GM23338 (cell line): ENCODE data around the gene AARS2. TPM values are rescaled to one million over a fixed set of nuclear protein-coding genes. Genes with fewer than 3 reads are reported as not detected.

Source experiments
- ATAC-seq: fragments of 200-7000 bp; cut with Tn5 transposase; 3 replicates; pipeline ENCODE4 v1.9.1; 2020
- DNase-seq: peaks from one replicate; pipeline ENCODE4 v3.0.0-alpha.2; 2015; ENCODE audit warnings: low spot score
- H2AFZ ChIP-seq: fragments of 200-600 bp; sonication (generic); 2 replicates; pipeline ENCODE4 v1.8.0; 2016; ENCODE audit warnings: antibody characterized with exemption, mild to moderate bottlenecking, moderate library complexity
- H3F3A ChIP-seq: fragments of 200-600 bp; sonication (generic); replicated peaks from 2 replicates; pipeline ENCODE4 v1.8.0; 2017; ENCODE audit warnings: antibody characterized with exemption, mixed run types, low read depth
- H3K27ac ChIP-seq: fragments of 200-600 bp; sonication (generic); 2 replicates; pipeline ENCODE4 v1.6.1; 2016; ENCODE audit warnings: low read depth
- H3K27me3 ChIP-seq: fragments of 200-600 bp; sonication (generic); 2 replicates; pipeline ENCODE4 v1.8.0; 2016; ENCODE audit warnings: mild to moderate bottlenecking, mixed run types, moderate library complexity; ENCODE audit not compliant: insufficient read depth
- H3K36me3 ChIP-seq: fragments of 200-600 bp; sonication (generic); 2 replicates; pipeline ENCODE4 v1.8.0; 2016; ENCODE audit warnings: mild to moderate bottlenecking; ENCODE audit not compliant: insufficient read depth
- H3K4me1 ChIP-seq: fragments of 200-600 bp; sonication (generic); 2 replicates; pipeline ENCODE4 v1.8.0; 2016; ENCODE audit warnings: mild to moderate bottlenecking, moderate library complexity; ENCODE audit not compliant: insufficient read depth
- H3K4me2 ChIP-seq: fragments of 200-600 bp; sonication (generic); 2 replicates; pipeline ENCODE4 v1.7.1; 2017; ENCODE audit warnings: mixed run types
- H3K4me3 ChIP-seq: fragments of 200-600 bp; sonication (generic); 2 replicates; pipeline ENCODE4 v1.6.1; 2016; ENCODE audit warnings: mixed run types
- H3K79me2 ChIP-seq: fragments of 200-600 bp; sonication (generic); replicated peaks from 2 replicates; pipeline ENCODE4 v1.8.0; 2017; ENCODE audit warnings: mild to moderate bottlenecking; ENCODE audit not compliant: insufficient read depth
- H3K9me2 ChIP-seq: fragments of 200-600 bp; sonication (generic); 2 replicates; pipeline ENCODE4 v1.8.0; 2017; ENCODE audit not compliant: insufficient read depth
- H4K20me1 ChIP-seq: fragments of 200-600 bp; sonication (generic); replicated peaks from 2 replicates; pipeline ENCODE4 v1.8.0; 2017; ENCODE audit warnings: mild to moderate bottlenecking; ENCODE audit not compliant: insufficient read depth
- H3K27ac Mint-ChIP-seq: 2 replicates; pipeline ENCODE4 v1.8.0; 2020; ENCODE audit warnings: inconsistent platforms, mild to moderate bottlenecking, moderate library complexity, mixed read lengths
- H3K27me3 Mint-ChIP-seq: 3 replicates; pipeline ENCODE4 v1.8.0; 2022; ENCODE audit warnings: low read depth, mild to moderate bottlenecking, moderate library complexity, mixed read lengths, inconsistent platforms; ENCODE audit not compliant: insufficient read depth, poor library complexity
- H3K36me3 Mint-ChIP-seq: 3 replicates; pipeline ENCODE4 v1.8.0; 2021; ENCODE audit warnings: low read depth, mild to moderate bottlenecking, inconsistent platforms, moderate library complexity, mixed read lengths
- H3K4me1 Mint-ChIP-seq: 3 replicates; pipeline ENCODE4 v1.8.0; 2020; ENCODE audit warnings: mild to moderate bottlenecking, inconsistent platforms, mixed read lengths
- H3K4me3 Mint-ChIP-seq: 3 replicates; pipeline ENCODE4 v1.8.0; 2021; ENCODE audit warnings: moderate library complexity, mild to moderate bottlenecking, inconsistent platforms, mixed read lengths
- H3K9me3 Mint-ChIP-seq: 3 replicates; pipeline ENCODE4 v1.8.0; 2020; ENCODE audit warnings: moderate library complexity, mild to moderate bottlenecking, inconsistent platforms, mixed read lengths
- JUNB ChIP-seq: IDR thresholded peaks from one replicate; pipeline ENCODE4 v1.6.1; 2016; ENCODE audit warnings: antibody characterized with exemption; ENCODE audit not compliant: unreplicated experiment
- NANOG ChIP-seq: IDR thresholded peaks from 2 replicates; pipeline ENCODE4 v1.6.1; 2016; ENCODE audit warnings: antibody characterized with exemption, borderline replicate concordance
- POLR2AphosphoS5 ChIP-seq: IDR thresholded peaks from 2 replicates; pipeline ENCODE4 v1.6.1; 2016; ENCODE audit warnings: antibody characterized with exemption, low read depth
- STAT1 ChIP-seq: IDR thresholded peaks from one replicate; pipeline ENCODE4 v1.6.1; 2016; ENCODE audit warnings: antibody characterized with exemption; ENCODE audit not compliant: unreplicated experiment
- ZNF331 ChIP-seq: fragments of 250-450 bp; sonication (Bioruptor Pico); IDR thresholded peaks from 2 replicates; pipeline ENCODE4 v1.5.0; 2020; ENCODE audit warnings: low read depth, mild to moderate bottlenecking, moderate library complexity
- polyA plus RNA-seq: library from polyadenylated mRNA; unstranded; fragments of >200 nt; fragmentation: Nextera tagmentation; extraction: Ambion mirVana; gene quantifications from 2 replicates; pipeline ENCODE4 v1.2.1, GENCODE V29; 2016
- total RNA-seq: library from RNA; depleted of rRNA; stranded (reverse); fragments of >200 nt; shearing (Covaris generic); gene quantifications from 2 replicates; pipeline ENCODE4 v1.2.3, GENCODE V29; 2014
- TF ChIP-seq, protein P1 (sequence below): IDR thresholded peaks from one replicate; pipeline ENCODE4 v1.6.1; 2018; ENCODE audit warnings: antibody characterized with exemption; ENCODE audit not compliant: unreplicated experiment
- TF ChIP-seq, protein P2 (sequence below), 2 experiments: fragments of 200-600 bp in 1 of 2; sonication (generic) in 1 of 2; conservative IDR thresholded peaks; 2 replicates each; pipeline versions ENCODE4 v1.5.1 to v1.6.1; 2016 to 2017; ENCODE audit warnings: antibody characterized with exemption in 2 of 2, low read depth in 2 of 2, mild to moderate bottlenecking in 2 of 2, moderate library complexity in 1 of 2
- TF ChIP-seq, protein P3 (sequence below): IDR thresholded peaks from 2 replicates; pipeline ENCODE4 v1.6.1; 2016; ENCODE audit warnings: antibody characterized with exemption

The AARS2 gene
- total and polyA plus RNA-seq, 2 experiments from 2014 or later, result 6.5 to 23.2 TPM

DNA sequence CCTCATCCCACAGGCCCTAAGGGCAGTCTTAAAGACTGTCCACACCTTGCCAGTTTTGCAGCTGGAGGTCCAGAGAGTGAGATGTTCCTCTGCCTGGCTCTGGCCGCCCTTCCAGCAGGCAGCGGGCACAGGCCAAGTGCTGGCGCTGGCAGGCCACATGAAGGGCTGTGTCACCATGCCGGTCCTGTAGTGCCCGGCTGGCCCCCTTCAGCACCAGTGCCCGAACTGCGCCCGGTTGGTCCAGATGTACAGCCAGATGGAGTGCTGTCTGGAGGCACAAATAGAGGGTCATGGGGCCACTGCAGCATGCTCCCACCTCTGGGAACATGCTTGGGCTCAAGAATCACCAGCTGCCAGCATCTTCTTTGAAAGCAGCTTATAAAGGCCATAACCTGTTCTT lies 51.6 kb downstream of the AARS2 start (continued):
- TF ChIP-seq, protein P1, sequence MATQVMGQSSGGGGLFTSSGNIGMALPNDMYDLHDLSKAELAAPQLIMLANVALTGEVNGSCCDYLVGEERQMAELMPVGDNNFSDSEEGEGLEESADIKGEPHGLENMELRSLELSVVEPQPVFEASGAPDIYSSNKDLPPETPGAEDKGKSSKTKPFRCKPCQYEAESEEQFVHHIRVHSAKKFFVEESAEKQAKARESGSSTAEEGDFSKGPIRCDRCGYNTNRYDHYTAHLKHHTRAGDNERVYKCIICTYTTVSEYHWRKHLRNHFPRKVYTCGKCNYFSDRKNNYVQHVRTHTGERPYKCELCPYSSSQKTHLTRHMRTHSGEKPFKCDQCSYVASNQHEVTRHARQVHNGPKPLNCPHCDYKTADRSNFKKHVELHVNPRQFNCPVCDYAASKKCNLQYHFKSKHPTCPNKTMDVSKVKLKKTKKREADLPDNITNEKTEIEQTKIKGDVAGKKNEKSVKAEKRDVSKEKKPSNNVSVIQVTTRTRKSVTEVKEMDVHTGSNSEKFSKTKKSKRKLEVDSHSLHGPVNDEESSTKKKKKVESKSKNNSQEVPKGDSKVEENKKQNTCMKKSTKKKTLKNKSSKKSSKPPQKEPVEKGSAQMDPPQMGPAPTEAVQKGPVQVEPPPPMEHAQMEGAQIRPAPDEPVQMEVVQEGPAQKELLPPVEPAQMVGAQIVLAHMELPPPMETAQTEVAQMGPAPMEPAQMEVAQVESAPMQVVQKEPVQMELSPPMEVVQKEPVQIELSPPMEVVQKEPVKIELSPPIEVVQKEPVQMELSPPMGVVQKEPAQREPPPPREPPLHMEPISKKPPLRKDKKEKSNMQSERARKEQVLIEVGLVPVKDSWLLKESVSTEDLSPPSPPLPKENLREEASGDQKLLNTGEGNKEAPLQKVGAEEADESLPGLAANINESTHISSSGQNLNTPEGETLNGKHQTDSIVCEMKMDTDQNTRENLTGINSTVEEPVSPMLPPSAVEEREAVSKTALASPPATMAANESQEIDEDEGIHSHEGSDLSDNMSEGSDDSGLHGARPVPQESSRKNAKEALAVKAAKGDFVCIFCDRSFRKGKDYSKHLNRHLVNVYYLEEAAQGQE, result no peak
- TF ChIP-seq NANOG, result no peak
- no peak for TF ChIP-seq STAT1
- TF ChIP-seq POLR2AphosphoS5, result no peak
- TF ChIP-seq, protein P2, sequence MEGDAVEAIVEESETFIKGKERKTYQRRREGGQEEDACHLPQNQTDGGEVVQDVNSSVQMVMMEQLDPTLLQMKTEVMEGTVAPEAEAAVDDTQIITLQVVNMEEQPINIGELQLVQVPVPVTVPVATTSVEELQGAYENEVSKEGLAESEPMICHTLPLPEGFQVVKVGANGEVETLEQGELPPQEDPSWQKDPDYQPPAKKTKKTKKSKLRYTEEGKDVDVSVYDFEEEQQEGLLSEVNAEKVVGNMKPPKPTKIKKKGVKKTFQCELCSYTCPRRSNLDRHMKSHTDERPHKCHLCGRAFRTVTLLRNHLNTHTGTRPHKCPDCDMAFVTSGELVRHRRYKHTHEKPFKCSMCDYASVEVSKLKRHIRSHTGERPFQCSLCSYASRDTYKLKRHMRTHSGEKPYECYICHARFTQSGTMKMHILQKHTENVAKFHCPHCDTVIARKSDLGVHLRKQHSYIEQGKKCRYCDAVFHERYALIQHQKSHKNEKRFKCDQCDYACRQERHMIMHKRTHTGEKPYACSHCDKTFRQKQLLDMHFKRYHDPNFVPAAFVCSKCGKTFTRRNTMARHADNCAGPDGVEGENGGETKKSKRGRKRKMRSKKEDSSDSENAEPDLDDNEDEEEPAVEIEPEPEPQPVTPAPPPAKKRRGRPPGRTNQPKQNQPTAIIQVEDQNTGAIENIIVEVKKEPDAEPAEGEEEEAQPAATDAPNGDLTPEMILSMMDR (conservative IDR thresholded peaks at IDR 0.05; ENCODE audit: low read depth in 2 of 2), result no peak

DNA sequence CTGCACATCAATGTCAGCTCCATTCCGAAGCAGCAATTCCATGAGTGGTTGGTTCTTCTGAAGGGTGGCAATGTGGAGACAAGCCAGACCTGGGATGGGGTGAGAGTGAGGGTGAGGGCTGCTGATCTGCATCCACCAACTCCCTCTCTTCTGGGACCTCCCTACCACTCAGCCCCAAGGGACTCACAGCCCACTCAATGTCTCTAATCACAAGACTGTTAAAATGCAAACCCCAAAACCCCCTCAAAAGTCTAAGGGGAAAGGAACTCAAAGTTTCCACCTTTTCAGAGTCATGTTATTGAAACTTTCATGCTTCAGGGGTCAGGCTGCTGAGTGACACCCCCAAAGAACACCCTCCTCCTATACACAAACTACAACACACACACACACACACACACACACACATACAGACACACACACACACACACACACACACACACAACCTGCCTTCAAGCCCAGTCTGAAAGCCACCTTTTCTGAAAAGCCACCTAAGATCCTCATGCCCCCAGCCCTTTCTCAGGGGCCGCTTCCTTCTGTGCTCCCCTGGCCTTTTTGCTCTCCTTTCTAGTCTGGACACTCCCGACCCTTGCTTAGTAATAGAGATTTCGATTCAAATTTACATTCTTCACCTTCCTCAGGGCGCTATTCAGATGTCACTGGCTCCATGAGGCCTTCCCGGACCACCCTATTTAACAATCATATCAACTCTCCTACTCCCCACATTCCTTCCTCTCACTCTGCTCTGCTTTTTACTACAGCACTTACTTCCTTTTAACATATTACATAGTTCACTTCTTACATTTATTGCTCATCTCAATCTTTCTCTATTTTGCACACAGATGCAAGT lies 52.5 kb downstream of the AARS2 start:
- Mint-ChIP-seq H3K9me3 (peaks cover 3% of the 10 kb centered on the region; the same call in 1 of the 3 replicates), H3K27me3 (peaks cover 35% of the 10 kb centered on the region), H3K36me3 (peaks cover 27% of the 10 kb centered on the region), H3K27ac (0 out of 2 replicates have a peak overlapping the region, but pooled peaks have one; percentile 17), H3K4me3 (no peak overlapping the region), H3K4me1 (peaks cover 47% of the 10 kb centered on the region)
- no peak for ATAC-seq
- peaks cover 17% of the 10 kb centered on the region for H3K4me1 ChIP-seq
- peaks cover 5% of the 10 kb centered on the region; the same call in 1 of the 2 replicates for H3K27me3 ChIP-seq
- no peak for DNase-seq
- no peak overlapping the region for H2AFZ ChIP-seq
- peaks cover 13% of the 10 kb centered on the region for H3F3A ChIP-seq
- H3K4me3 ChIP-seq, result no peak overlapping the region
- H3K9me2 ChIP-seq, result no peaks in the 10 kb centered on the region
- TF ChIP-seq, protein P2 (conservative IDR thresholded peaks at IDR 0.05; ENCODE audit: low read depth in 2 of 2), result no peak
- TF ChIP-seq ZNF331 (no peak), JUNB (no peak)
- TF ChIP-seq, protein P3, sequence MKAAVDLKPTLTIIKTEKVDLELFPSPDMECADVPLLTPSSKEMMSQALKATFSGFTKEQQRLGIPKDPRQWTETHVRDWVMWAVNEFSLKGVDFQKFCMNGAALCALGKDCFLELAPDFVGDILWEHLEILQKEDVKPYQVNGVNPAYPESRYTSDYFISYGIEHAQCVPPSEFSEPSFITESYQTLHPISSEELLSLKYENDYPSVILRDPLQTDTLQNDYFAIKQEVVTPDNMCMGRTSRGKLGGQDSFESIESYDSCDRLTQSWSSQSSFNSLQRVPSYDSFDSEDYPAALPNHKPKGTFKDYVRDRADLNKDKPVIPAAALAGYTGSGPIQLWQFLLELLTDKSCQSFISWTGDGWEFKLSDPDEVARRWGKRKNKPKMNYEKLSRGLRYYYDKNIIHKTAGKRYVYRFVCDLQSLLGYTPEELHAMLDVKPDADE, result no peak
- no peaks in the 10 kb centered on the region for H3K36me3 ChIP-seq
- H3K79me2 ChIP-seq, result peaks cover 15% of the 10 kb centered on the region; the same call in 1 of the 2 replicates
- no peak overlapping the region for H3K4me2 ChIP-seq
- no peak overlapping the region for H3K27ac ChIP-seq
- peaks cover 6% of the 10 kb centered on the region; the same call in 1 of the 2 replicates for H4K20me1 ChIP-seq
